GM10266 (cell line): ENCODE results near the gene SCN10A.
A peak's percentile ranks its signal among the peaks of the same experiment; 100 is the strongest.

Experiments
- DNase-seq: peaks from one replicate; pipeline ENCODE4 v3.0.0; 2012; ENCODE audit errors: extremely low spot score
- TF ChIP-seq, protein P1 (sequence below): IDR thresholded peaks from 2 replicates; pipeline ENCODE4 v1.5.1; 2012; ENCODE audit warnings: mild to moderate bottlenecking, low read depth; ENCODE audit not compliant: control insufficient read depth, insufficient read depth; ENCODE audit errors: missing control alignments

SCN10A gene

DNA sequence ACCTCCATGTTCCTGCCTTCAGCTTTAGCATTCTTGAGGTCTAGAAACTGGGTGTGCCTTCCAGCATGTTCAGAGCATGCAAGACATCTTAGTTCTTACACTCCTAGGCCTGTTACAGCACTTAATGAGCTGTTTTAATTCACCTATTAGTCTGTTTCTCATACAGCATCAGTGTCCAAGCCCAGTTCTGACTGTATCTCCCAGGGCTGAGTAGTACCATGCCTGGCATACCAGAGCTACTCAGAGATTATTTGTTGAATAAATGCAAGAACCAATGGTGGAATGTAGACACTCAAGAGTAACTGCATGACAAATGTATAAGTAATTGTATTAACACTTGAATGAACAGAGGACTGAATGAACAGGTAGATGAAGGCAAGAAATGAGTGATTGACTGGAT is 104.7 kb downstream of the SCN10A start:
- TF ChIP-seq, protein P1, sequence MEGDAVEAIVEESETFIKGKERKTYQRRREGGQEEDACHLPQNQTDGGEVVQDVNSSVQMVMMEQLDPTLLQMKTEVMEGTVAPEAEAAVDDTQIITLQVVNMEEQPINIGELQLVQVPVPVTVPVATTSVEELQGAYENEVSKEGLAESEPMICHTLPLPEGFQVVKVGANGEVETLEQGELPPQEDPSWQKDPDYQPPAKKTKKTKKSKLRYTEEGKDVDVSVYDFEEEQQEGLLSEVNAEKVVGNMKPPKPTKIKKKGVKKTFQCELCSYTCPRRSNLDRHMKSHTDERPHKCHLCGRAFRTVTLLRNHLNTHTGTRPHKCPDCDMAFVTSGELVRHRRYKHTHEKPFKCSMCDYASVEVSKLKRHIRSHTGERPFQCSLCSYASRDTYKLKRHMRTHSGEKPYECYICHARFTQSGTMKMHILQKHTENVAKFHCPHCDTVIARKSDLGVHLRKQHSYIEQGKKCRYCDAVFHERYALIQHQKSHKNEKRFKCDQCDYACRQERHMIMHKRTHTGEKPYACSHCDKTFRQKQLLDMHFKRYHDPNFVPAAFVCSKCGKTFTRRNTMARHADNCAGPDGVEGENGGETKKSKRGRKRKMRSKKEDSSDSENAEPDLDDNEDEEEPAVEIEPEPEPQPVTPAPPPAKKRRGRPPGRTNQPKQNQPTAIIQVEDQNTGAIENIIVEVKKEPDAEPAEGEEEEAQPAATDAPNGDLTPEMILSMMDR: no peak
- no peak for DNase-seq

DNA sequence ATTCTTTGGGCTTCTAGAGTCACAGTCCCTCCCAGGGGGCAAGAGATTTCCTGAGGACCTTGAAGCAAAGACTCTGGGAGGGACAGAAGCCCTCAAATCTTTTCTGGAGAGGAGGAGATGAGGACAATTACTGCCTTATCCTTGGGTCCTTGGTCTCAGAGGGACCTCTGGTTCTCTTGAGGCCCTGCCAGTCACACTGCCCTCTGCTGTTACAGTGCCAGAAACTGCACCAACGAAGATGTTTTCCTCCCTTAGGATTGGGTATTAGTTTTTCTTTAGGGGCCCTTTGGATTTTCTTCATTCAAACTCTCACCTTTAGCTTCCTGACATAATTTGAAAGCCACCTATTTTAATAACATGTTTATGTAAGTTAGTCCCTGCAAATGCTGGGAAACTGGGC is 108.3 kb downstream of the SCN10A start:
- DNase-seq: no peak
- TF ChIP-seq, protein P1: peak; percentile 12

DNA sequence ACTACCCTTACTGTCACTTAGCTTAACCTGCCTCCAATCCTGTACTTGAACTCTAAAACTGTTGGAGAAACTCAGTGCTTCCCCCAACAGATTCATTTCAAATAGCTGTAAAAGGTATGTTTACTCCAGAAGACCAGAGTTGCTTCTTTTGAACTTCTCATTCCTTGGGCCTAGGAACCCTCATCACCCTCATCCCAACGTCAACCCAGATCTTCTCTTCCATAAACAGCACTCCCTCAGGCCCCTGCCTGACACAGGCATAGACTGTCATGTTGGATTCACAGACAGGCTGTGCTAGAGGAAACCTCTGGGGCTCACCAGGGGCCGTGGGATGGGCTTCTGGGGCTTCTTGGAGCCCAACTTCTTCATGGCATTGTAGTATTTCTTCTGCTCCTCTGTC is 109.1 kb downstream of the SCN10A start:
- DNase-seq: no peak
- TF ChIP-seq, protein P1: no peak

DNA sequence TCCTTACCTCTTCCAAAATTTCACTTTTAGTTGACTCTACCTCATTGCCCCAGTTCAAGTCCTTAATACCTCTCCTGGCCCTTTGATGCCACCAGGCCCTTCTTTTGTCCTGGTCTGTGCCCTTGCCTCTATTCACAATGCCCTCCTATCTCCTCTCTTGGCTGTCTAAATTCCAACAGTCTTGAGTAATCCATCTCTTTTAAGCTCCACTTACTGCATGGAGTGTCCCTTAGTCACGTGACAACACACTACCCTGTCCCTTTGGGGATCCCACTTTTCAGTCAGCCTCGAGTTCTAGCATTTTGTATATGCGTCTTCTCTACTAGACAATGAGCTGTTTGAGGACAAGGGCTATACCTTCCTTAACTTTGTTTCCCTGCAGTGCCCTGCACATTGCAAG is 113.8 kb downstream of the SCN10A start:
- no peak for DNase-seq
- TF ChIP-seq, protein P1: no peak

DNA sequence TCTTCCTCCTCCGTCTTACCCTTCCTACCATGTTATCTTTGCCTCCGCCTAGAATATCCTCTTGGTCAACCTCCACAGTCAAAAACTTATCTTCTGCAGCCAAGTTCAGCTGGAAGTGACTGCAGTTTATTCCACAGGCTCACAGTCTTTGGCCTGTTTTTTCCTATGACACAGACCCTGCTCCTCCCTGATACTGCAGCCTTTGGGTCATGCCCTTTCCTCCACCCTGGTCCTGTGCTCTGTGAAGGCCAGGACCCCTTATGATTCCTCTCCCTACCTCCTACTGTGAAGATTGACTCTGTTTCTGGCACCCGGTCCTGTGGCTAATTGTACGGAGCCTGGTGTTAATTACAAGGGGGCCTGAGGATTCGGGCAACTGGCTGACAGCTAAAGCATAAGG is 117.3 kb downstream of the SCN10A start:
- no peak for DNase-seq
- TF ChIP-seq, protein P1: no peak

DNA sequence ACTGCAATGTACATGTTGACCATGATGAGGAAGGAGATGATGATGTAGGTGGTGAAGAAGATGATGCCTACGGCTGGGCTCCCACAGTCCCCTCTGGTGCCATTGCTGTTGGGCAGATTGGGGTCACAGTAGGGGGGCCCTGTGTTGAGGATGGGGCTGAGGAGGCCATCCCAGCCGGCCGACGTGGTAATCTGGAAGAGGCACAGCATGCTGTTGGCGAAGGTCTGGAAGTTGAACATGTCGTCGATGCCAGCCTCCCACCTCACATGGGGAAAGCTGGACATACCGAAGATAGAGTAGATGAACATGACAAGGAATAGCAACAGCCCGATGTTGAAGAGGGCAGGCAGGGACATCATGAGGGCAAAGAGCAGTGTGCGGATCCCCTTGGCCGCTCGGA is 118.0 kb downstream of the SCN10A start:
- TF ChIP-seq, protein P1: no peak
- DNase-seq: no peak

DNA sequence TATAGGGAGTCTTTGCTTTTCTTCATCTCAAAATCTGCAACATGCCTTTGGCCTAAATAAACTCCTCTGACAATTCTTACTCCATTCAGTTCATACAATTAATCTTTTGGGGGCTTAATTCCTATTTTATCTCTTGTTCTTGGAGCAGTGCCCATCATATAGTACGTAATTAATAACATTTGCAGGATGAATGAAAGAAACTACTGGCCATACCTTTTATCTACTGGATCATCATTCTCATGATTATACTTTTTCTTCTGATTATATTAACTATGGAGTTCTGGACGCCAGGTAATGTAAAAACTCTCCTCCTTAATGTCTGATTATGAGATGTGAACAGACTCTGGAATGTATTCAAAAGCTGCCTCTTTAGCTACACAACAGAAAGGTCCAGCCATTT is 120.0 kb downstream of the SCN10A start:
- DNase-seq: no peak
- TF ChIP-seq, protein P1: no peak
